HL-60 (cell line): Measurements from ENCODE around the gene FAM120AOS.

Experiments
- DNase-seq, 2 experiments: peaks; one replicate each; pipeline ENCODE4 v3.0.0-alpha.2; 2010 to 2020; ENCODE audit warnings: low read depth in 1 of 2, low spot score in 1 of 2
- H3K27ac ChIP-seq: fragments of 250-450 bp; sonication (Bioruptor Pico); replicated peaks from 2 replicates; pipeline ENCODE4 v1.5.1; 2020; ENCODE audit warnings: mild to moderate bottlenecking, moderate library complexity
- H3K27me3 ChIP-seq: fragments of 250-450 bp; sonication (Bioruptor Pico); 2 replicates; pipeline ENCODE4 v1.5.1; 2021; ENCODE audit warnings: mild to moderate bottlenecking, moderate library complexity; ENCODE audit not compliant: insufficient read depth, poor library complexity, severe bottlenecking
- H3K4me3 ChIP-seq: replicated peaks from 2 replicates; pipeline ENCODE4 v1.5.1; 2011; ENCODE audit warnings: mild to moderate bottlenecking, control low read depth, low read length; ENCODE audit not compliant: insufficient read depth
- CTCF ChIP-seq: IDR thresholded peaks from one replicate; pipeline ENCODE4 v1.5.1; 2011; ENCODE audit warnings: low read length, control low read depth, inconsistent platforms; ENCODE audit not compliant: insufficient read depth
- GABPA ChIP-seq: IDR thresholded peaks from 2 replicates; pipeline ENCODE4 v1.6.1; 2012; ENCODE audit warnings: low read depth
- POLR2AphosphoS5 ChIP-seq: IDR thresholded peaks from 2 replicates; pipeline ENCODE4 v1.6.1; 2012; ENCODE audit warnings: low read depth
- REST ChIP-seq: IDR thresholded peaks from 2 replicates; pipeline ENCODE4 v1.6.1; 2012; ENCODE audit warnings: low read depth; ENCODE audit not compliant: insufficient replicate concordance
- SPI1 ChIP-seq: IDR thresholded peaks from 2 replicates; pipeline ENCODE4 v1.6.1; 2012; ENCODE audit warnings: low read depth, mild to moderate bottlenecking, borderline replicate concordance

The FAM120AOS gene

GRCh38 chr9:93450945-93451815 is 2.2 kb downstream of the FAM120AOS start, which contains the start of gene FAM120A:
FAM120A (plus strand) TSS chr9:93451685; CDS start chr9:93451916, 231 bp downstream.
- H3K27me3 ChIP-seq, result no peaks in the 10 kb centered on the region
- peak within 1 kb of the TSS; percentile 81 for H3K4me3 ChIP-seq
- TF ChIP-seq CTCF (no peak), GABPA (no peak), REST (no peak), SPI1 (no peak), POLR2AphosphoS5 (0 out of 2 replicates have a peak, but pooled peaks have one; percentile 25)
- DNase-seq, result peak; percentile 50 to 60
- H3K27ac ChIP-seq, result peak within 1 kb of the TSS; percentile 85

GRCh38 chr9:93447655-93448054 is 5.7 kb downstream of the FAM120AOS start:
- Histone ChIP-seq H3K4me3 (no peak overlapping the region), H3K27me3 (no peaks in the 10 kb centered on the region), H3K27ac (no peak overlapping the region)
- DNase-seq, result no peak
- no peak for TF ChIP-seq CTCF
- no peak for TF ChIP-seq GABPA
- TF ChIP-seq REST, result no peak
- no peak for TF ChIP-seq SPI1
- TF ChIP-seq POLR2AphosphoS5, result no peak

- DNase-seq, result no peak
- TF ChIP-seq CTCF (no peak), POLR2AphosphoS5 (no peak), GABPA (no peak), SPI1 (no peak), REST (no peak)
- Histone ChIP-seq H3K4me3 (no peak overlapping the region), H3K27me3 (no peaks in the 10 kb centered on the region), H3K27ac (no peak overlapping the region)
Observed at GRCh38 chr9:93446073-93446472, 7.3 kb downstream of the FAM120AOS start.
